Measurements from ENCODE around the gene HYAL2.

DNA sequence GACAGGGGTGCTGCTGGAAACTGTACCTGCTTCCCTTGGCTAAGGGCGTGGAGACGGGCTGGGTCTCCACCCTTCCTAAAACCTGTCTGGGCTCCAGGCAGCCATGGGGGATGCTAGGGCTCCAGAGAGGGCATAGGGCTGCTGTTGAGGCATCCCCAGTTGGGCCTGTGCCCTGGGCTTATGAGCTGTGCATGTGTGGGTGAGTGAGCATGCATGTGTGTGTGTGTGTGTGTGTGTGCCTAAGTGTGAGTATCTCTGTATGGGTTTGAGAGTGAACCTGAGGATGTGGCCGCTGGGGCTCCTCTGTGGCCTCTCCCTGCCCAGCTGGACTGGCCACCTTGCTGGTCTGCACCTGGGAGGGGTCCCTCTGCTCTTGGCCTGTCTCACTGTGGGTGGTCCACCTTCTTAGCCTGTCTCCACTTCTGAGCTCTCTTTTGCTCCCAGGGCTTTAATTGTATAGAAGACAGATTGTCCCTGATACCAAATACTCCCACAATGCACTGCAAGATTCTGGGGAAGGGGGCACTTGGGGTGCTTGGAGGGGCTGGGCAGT is 48.7 kb upstream of the HYAL2 start:
- TF ChIP-seq SIN3B (IDR thresholded peaks at IDR 0.05; ENCODE audit: low read depth) (no peak), CHCHD3 (CRISPR knock-in tag; IDR thresholded peaks at IDR 0.05) (no peak), CTCF (IDR thresholded peaks at IDR 0.05 in 2 of 3, conservative IDR thresholded peaks at IDR 0.05 in 1 of 3; ENCODE audit: insufficient read depth in 2 of 3, low read depth in 1 of 3, low read length in 3 of 3) (no peak)
